K562 (cell line): ENCODE results near the gene PRKCE.

ENCODE experiments used
- CBX5 ChIP-seq: IDR thresholded peaks from 2 replicates; pipeline ENCODE4 v1.6.1; 2014; ENCODE audit warnings: low read depth, borderline replicate concordance
- CHD4 ChIP-seq: fragments of 200-600 bp; sonication (generic); IDR thresholded peaks from 3 replicates; pipeline ENCODE4 v1.6.1; 2012; ENCODE audit warnings: low read depth, mild to moderate bottlenecking, mixed read lengths, low read length, inconsistent platforms; ENCODE audit not compliant: insufficient read depth, insufficient replicate concordance, poor library complexity, severe bottlenecking
- DMBX1 ChIP-seq: fragments of 250-450 bp; sonication (Bioruptor Pico); IDR thresholded peaks from 2 replicates; pipeline ENCODE4 v1.8.0; 2022; ENCODE audit warnings: inconsistent platforms, mild to moderate bottlenecking, moderate library complexity, borderline replicate concordance
- ETV5 ChIP-seq: sonication (generic); formaldehyde crosslinking; IDR thresholded peaks from 2 replicates; pipeline ENCODE4 v1.4.0; 2020; ENCODE audit warnings: low read depth, mild to moderate bottlenecking, missing genetic modification reagents
- GATA2 ChIP-seq: sonication (generic); formaldehyde crosslinking; IDR thresholded peaks from 2 replicates; pipeline ENCODE4 v1.4.0; 2020; ENCODE audit warnings: mild to moderate bottlenecking, missing genetic modification reagents
- MXI1 ChIP-seq: IDR thresholded peaks from 2 replicates; pipeline ENCODE4 v1.6.1; 2011; ENCODE audit warnings: low read depth, mild to moderate bottlenecking, improper control_type of control experiment, low read length
- POLR2A ChIP-seq: fragments of 450-650 bp; conservative IDR thresholded peaks from 2 replicates; pipeline ENCODE4 v1.6.1; 2016
- POLR2AphosphoS5 ChIP-seq: IDR thresholded peaks from 2 replicates; pipeline ENCODE4 v1.6.1; 2011; ENCODE audit warnings: mild to moderate bottlenecking, low read depth, low read length, moderate library complexity; ENCODE audit not compliant: control insufficient read depth, insufficient read depth
- RAD21 ChIP-seq, 2 experiments: fragments of 250-450 bp in 1 of 2; fragments of 450-650 bp in 1 of 2; sonication (Bioruptor Pico) in 1 of 2; formaldehyde crosslinking in 1 of 2; IDR thresholded peaks in 1 of 2; conservative IDR thresholded peaks in 1 of 2; 2 replicates each; pipeline versions ENCODE4 v1.4.0 to v1.8.0; 2020 to 2022; ENCODE audit warnings: mild to moderate bottlenecking in 2 of 2, moderate library complexity in 1 of 2
- ZFP30 ChIP-seq: fragments of 250-450 bp; sonication (Bioruptor Pico); IDR thresholded peaks from 2 replicates; pipeline ENCODE4 v1.8.0; 2022; ENCODE audit warnings: moderate library complexity, mild to moderate bottlenecking, inconsistent platforms, borderline replicate concordance
- TF ChIP-seq, protein P1 (sequence below): fragments of 250-450 bp; sonication (Bioruptor Pico); IDR thresholded peaks from 2 replicates; pipeline ENCODE4 v1.8.0; 2021; ENCODE audit warnings: moderate library complexity, mild to moderate bottlenecking, inconsistent platforms
- TF ChIP-seq, protein P2 (sequence below): sonication (generic); formaldehyde crosslinking; IDR thresholded peaks from 2 replicates; pipeline ENCODE4 v1.9.0; 2022; ENCODE audit warnings: mild to moderate bottlenecking, missing genetic modification reagents
- TF ChIP-seq, protein P3 (sequence below), 3 experiments: IDR thresholded peaks in 2 of 3; conservative IDR thresholded peaks in 1 of 3; 2 replicates each; pipeline ENCODE4 v1.5.1; 2011 to 2012; ENCODE audit warnings: low read length in 3 of 3, mild to moderate bottlenecking in 3 of 3, control low read depth in 2 of 3, improper control_type of control experiment in 1 of 3, inconsistent platforms in 1 of 3, low read depth in 1 of 3, mixed read lengths in 1 of 3, moderate library complexity in 1 of 3; ENCODE audit not compliant: insufficient read depth in 2 of 3
- TF ChIP-seq, protein P4 (sequence below), 2 experiments: fragments of 450-650 bp in 1 of 2; sonication (generic) in 1 of 2; formaldehyde crosslinking; conservative IDR thresholded peaks; 2 replicates each; pipeline versions ENCODE4 v1.4.0 to v1.8.1; 2020 to 2022; ENCODE audit warnings: mild to moderate bottlenecking in 1 of 2, missing genetic modification reagents in 1 of 2

DNA sequence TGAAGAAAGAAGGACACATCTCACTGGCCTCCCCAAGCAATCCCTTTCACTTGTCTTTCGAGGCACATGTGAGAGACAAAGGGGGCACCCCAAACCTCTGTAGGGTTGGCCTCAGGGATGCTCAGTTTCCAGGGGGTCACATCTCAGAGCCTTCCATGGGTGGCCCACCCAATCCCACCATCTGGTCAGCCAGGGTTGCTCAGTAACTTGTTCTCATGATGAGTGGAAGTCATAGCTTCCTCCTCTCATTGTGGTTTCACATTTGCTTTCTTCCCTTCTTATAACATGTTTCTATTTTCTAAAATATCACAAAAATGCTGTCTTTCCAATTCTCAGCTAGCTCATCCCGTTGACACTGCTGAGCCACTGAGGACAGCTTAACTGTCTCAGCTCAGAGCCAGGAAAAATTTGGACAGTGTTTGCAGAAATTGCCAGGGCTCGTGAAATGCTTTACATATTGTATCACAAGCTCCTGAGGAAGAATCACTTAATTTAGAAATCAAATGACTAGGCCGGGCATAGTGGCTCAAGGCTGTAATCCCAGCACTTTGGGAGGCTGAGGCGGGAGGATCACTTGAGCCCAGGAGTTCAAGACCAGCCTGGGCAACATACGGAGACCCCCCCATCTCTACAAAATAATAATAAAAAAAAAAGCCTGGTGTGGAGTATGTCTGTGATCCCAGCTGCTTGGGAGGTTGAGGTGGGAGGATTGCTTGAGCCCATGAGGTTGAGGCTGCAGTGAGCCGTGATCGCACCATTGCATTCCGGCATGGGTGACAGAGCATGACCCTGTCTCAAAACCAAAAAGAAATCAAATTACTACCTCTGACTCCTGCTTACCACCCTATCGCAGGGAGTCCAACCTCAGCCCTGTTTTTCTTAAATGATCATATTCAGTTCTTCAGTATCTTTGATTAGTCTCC is 129.3 kb downstream of the PRKCE start:
- TF ChIP-seq, protein P1, sequence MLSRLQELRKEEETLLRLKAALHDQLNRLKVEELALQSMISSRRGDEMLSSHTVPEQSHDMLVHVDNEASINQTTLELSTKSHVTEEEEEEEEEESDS (CRISPR knock-in tag), result no peak
- TF ChIP-seq GATA2 (CRISPR knock-in tag), result no peak
- no peak for TF ChIP-seq CHD4
- TF ChIP-seq ZFP30 (CRISPR knock-in tag), result no peak
- no peak for TF ChIP-seq POLR2A
- no peak for TF ChIP-seq CBX5
- no peak for TF ChIP-seq POLR2AphosphoS5
- no peak for TF ChIP-seq DMBX1
- TF ChIP-seq, protein P2, sequence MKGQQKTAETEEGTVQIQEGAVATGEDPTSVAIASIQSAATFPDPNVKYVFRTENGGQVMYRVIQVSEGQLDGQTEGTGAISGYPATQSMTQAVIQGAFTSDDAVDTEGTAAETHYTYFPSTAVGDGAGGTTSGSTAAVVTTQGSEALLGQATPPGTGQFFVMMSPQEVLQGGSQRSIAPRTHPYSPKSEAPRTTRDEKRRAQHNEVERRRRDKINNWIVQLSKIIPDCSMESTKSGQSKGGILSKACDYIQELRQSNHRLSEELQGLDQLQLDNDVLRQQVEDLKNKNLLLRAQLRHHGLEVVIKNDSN (CRISPR knock-in tag), result no peak
- no peak for TF ChIP-seq RAD21 (CRISPR knock-in tag; conservative IDR thresholded peaks at IDR 0.05 in 1 of 2, IDR thresholded peaks at IDR 0.05 in 1 of 2)
- TF ChIP-seq, protein P3, sequence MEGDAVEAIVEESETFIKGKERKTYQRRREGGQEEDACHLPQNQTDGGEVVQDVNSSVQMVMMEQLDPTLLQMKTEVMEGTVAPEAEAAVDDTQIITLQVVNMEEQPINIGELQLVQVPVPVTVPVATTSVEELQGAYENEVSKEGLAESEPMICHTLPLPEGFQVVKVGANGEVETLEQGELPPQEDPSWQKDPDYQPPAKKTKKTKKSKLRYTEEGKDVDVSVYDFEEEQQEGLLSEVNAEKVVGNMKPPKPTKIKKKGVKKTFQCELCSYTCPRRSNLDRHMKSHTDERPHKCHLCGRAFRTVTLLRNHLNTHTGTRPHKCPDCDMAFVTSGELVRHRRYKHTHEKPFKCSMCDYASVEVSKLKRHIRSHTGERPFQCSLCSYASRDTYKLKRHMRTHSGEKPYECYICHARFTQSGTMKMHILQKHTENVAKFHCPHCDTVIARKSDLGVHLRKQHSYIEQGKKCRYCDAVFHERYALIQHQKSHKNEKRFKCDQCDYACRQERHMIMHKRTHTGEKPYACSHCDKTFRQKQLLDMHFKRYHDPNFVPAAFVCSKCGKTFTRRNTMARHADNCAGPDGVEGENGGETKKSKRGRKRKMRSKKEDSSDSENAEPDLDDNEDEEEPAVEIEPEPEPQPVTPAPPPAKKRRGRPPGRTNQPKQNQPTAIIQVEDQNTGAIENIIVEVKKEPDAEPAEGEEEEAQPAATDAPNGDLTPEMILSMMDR (IDR thresholded peaks at IDR 0.05 in 2 of 3, conservative IDR thresholded peaks at IDR 0.05 in 1 of 3; ENCODE audit: insufficient read depth in 2 of 3, low read depth in 1 of 3, low read length in 3 of 3), result no peak
- no peak for TF ChIP-seq ETV5 (CRISPR knock-in tag)
- no peak for TF ChIP-seq MXI1
- TF ChIP-seq, protein P4, sequence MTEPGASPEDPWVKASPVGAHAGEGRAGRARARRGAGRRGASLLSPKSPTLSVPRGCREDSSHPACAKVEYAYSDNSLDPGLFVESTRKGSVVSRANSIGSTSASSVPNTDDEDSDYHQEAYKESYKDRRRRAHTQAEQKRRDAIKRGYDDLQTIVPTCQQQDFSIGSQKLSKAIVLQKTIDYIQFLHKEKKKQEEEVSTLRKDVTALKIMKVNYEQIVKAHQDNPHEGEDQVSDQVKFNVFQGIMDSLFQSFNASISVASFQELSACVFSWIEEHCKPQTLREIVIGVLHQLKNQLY (CRISPR knock-in tag; conservative IDR thresholded peaks at IDR 0.05), result no peak
